Spleen (tissue), 7 donors: ENCODE measurements around the gene ARHGAP6.

Experiments used
- CTCF ChIP-seq, 11 experiments: fragments of 200-600 bp in 7 of 11; fragments of 450-650 bp in 4 of 11; sonication (generic) in 4 of 11; IDR thresholded peaks in 8 of 11; conservative IDR thresholded peaks in 3 of 11; 1 replicate in 7 of 11; 2 replicates in 4 of 11; pipeline versions ENCODE4 v1.4.0 to v1.8.0; 2016 to 2021; ENCODE audit warnings: antibody characterized with exemption in 11 of 11, inconsistent platforms in 4 of 11, mild to moderate bottlenecking in 1 of 11
- POLR2AphosphoS5 ChIP-seq, 3 donors: sonication (generic); formaldehyde crosslinking; IDR thresholded peaks; one replicate each; pipeline ENCODE4 v1.5.1; 2017; ENCODE audit warnings: antibody characterized with exemption in 3 of 3
- donor health status: DM: no; HTN: no; CAD: no; lungs with moderate emphysema.
- donor health status: DM: no; HTN: no; CAD: no.
- donor health status: DM: no; HTN: no; CAD: no.

GRCh38 chrX:11600578-11600977 is 65.1 kb downstream of the ARHGAP6 start:
- TF ChIP-seq CTCF (IDR thresholded peaks at IDR 0.05 in 8 of 11, conservative IDR thresholded peaks at IDR 0.05 in 3 of 11) (no peak), POLR2AphosphoS5 (IDR thresholded peaks at IDR 0.05) (no peak)
